ENCODE measurements around the gene NCAPH2. TPM values are rescaled to one million over a fixed set of nuclear protein-coding genes. Genes with fewer than 3 reads are reported as not detected.
A peak's percentile ranks its signal among the peaks of the same experiment; 100 is the strongest.

NCAPH2 gene
- total RNA-seq, 4 donors from 2014 or later, result 34.0 to 85.8 (median 41.2) TPM

- no peaks in the 10 kb centered on the region for H3K27me3 ChIP-seq
- peaks cover 0 to 20% (median 0%) of the 10 kb centered on the region in 3 donors for H3K36me3 ChIP-seq
- H3K4me3 ChIP-seq, result peak overlapping the region; percentile 74 to 82 (median 78)
- no peak for TF ChIP-seq POLR2A (IDR thresholded peaks at IDR 0.05)
- no peak for TF ChIP-seq CTCF (IDR thresholded peaks at IDR 0.05)
- peaks cover 6 to 60% (median 23%) of the 10 kb centered on the region in 4 donors for H3K4me1 ChIP-seq
- H3K9me3 ChIP-seq, result no peaks in the 10 kb centered on the region
- DNase-seq, result peak in 2 of 3 donors; percentile 61 to 79
- H3K27ac ChIP-seq, result peak overlapping the region; percentile 93 to 100 (median 97)
These were observed 19.1 kb downstream of the NCAPH2 start for GRCh38 chr22:50526834-50527801.

GRCh38 chr22:50527921-50528681 lies 20.1 kb downstream of the NCAPH2 start:
- Histone ChIP-seq H3K4me3 (peak overlapping the region in 1 of 4 donors; percentile 76), H3K9me3 (no peaks in the 10 kb centered on the region), H3K36me3 (peaks cover 0 to 10% (median 0%) of the 10 kb centered on the region in 3 donors), H3K27ac (peak overlapping the region; percentile 97 to 100 (median 98)), H3K4me1 (peaks cover 6 to 65% (median 24%) of the 10 kb centered on the region in 4 donors), H3K27me3 (no peaks in the 10 kb centered on the region)
- TF ChIP-seq CTCF (IDR thresholded peaks at IDR 0.05) (no peak), POLR2A (IDR thresholded peaks at IDR 0.05) (no peak)
- DNase-seq, result no peak

- DNase-seq, result no peak
- Histone ChIP-seq H3K27ac (peak overlapping the region; percentile 97 to 100 (median 98)), H3K4me3 (peak overlapping the region; percentile 60 to 76 (median 68)), H3K36me3 (peaks cover 0 to 3% (median 0%) of the 10 kb centered on the region in 3 donors), H3K4me1 (peaks cover 6 to 59% (median 24%) of the 10 kb centered on the region in 4 donors), H3K27me3 (no peaks in the 10 kb centered on the region), H3K9me3 (no peaks in the 10 kb centered on the region)
- TF ChIP-seq POLR2A (IDR thresholded peaks at IDR 0.05), result no peak
- TF ChIP-seq CTCF (IDR thresholded peaks at IDR 0.05), result no peak
These were observed 20.8 kb downstream of the NCAPH2 start for GRCh38 chr22:50528682-50529415.

GRCh38 chr22:50529416-50529896 lies 21.4 kb downstream of the NCAPH2 start:
- Histone ChIP-seq H3K9me3 (no peaks in the 10 kb centered on the region), H3K27me3 (no peaks in the 10 kb centered on the region), H3K4me1 (peaks cover 2 to 53% (median 22%) of the 10 kb centered on the region in 4 donors), H3K4me3 (peak overlapping the region; percentile 60 to 76 (median 68)), H3K27ac (peak overlapping the region; percentile 97 to 100 (median 98)), H3K36me3 (no peaks in the 10 kb centered on the region)
- TF ChIP-seq CTCF (IDR thresholded peaks at IDR 0.05) (no peak), POLR2A (IDR thresholded peaks at IDR 0.05) (no peak)
- DNase-seq, result no peak
